Psoas muscle (tissue), 8 donors: ENCODE data around the gene ITPK1. TPM values are rescaled to one million over a fixed set of nuclear protein-coding genes. Genes with fewer than 3 reads are reported as not detected.
"Not testable (repeated sequence)": the region's sequence is repeated elsewhere in the genome, so short reads cannot be mapped to it uniquely, and the experiment has no call there.

Experiments used
- ATAC-seq, 4 donors: fragments of 200-7000 bp; cut with Tn5 transposase; one replicate each; pipeline ENCODE4 v1.9.1; 2020; ENCODE audit warnings: moderate library complexity in 3 of 4, mild to moderate bottlenecking in 2 of 4
- DNase-seq, 2 donors: peaks; one replicate each; pipeline ENCODE4 v3.0.0-alpha.2; 2020
- H3K27ac ChIP-seq: fragments of 200-600 bp; one replicate; pipeline ENCODE4 v1.8.0; 2022
- H3K27me3 ChIP-seq, 3 donors: fragments of 200-600 bp in 1 of 3; one replicate each; pipeline versions ENCODE4 v1.6.1 to v1.8.0; 2013 to 2022; ENCODE audit warnings: low read length in 2 of 3, mild to moderate bottlenecking in 2 of 3, moderate library complexity in 1 of 3; ENCODE audit not compliant: insufficient read depth in 3 of 3
- H3K36me3 ChIP-seq, 2 donors: fragments of 200-600 bp in 1 of 2; one replicate each; pipeline versions ENCODE4 v1.6.1 to v1.8.0; 2013 to 2022; ENCODE audit warnings: low read depth in 1 of 2, mild to moderate bottlenecking in 1 of 2, moderate library complexity in 1 of 2; ENCODE audit not compliant: insufficient read depth in 1 of 2
- H3K4me1 ChIP-seq: fragments of 200-600 bp; one replicate; pipeline ENCODE4 v1.8.0; 2022
- H3K4me3 ChIP-seq: fragments of 200-600 bp; one replicate; pipeline ENCODE4 v1.8.0; 2022; ENCODE audit warnings: mild to moderate bottlenecking
- H3K9me3 ChIP-seq: fragments of 200-600 bp; one replicate; pipeline ENCODE4 v1.8.0; 2022
- CTCF ChIP-seq: fragments of 200-600 bp; IDR thresholded peaks from one replicate; pipeline ENCODE4 v1.8.0; 2022; ENCODE audit warnings: antibody characterized with exemption
- WGBS, 3 donors: extraction: QIAGEN DNeasy Blood & Tissue Kit; methylation state at CpG; one replicate each; pipeline versions ENCODE4 v1.1.6 to v1.1.7; 2013; 5-methylcytosine and 5-hydroxymethylcytosine counted together
- intact Hi-C, 2 donors: fragments of 100-400 bp; cut with DNase I; formaldehyde crosslinking; loops; one replicate each; pipeline versions ENCODE4 v1.11.0 to v1.14.2; 2022
- polyA plus RNA-seq, 3 donors: library from polyadenylated mRNA; stranded (reverse); fragments of 200-250 nt; gene quantifications; one replicate each; pipeline ENCODE4 v1.2.3, GENCODE V29; 2013
- total RNA-seq, 4 donors: library from RNA; stranded (reverse); fragmentation: NEBNext Ultra II Directional in 2 of 4; extraction: Animal tissue kit (Norgen Biotek cat#: 25700) in 2 of 4; gene quantifications; one replicate each; pipeline versions ENCODE4 v1.2.1 to v1.2.4, GENCODE V29; 2021 to 2023
- donor health status: healthy with polysubstance abuse.
- donor health status: DM: no; HTN: no; CAD: no; lungs with moderate emphysema.
- donor health status: Bipolar disorder and iron deficiency.
- donor health status: healthy.
- donor health status: DM: yes; HTN: yes; CAD: no.
- donor health status: DM: no; HTN: no; CAD: no.
- donor health status: DM: no; HTN: no; CAD: no.
- donor health status: DM: yes; HTN: yes; CAD: no.

The ITPK1 gene
- total and polyA plus RNA-seq, 7 donors, result 30.0 to 61.1 (median 42.7) TPM

DNA sequence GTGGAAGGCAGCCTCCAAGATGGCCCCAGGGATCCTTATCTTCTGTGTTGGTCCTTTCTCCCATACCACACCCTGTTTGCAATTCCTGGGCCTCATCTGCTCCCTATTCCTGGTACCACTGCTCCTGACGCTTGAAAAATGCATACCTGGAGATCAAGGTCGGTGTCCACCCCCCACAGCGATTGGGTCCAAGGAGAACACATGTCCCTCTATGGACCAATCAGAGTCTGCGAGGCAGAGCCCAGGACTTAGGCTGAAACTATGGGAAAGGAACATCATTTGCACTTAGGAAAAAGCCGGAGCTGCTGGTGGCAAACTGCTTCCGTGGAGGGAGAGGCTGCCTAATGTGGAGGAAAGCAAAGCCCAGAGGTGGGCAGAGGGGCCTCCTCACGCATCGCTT is 33.3 kb upstream of the ITPK1 start:
- intact Hi-C loops, result no loop called here
- Histone ChIP-seq H3K9me3 (no peaks in the 10 kb centered on the region), H3K4me3 (no peak overlapping the region), H3K36me3 (no peaks in the 10 kb centered on the region), H3K27me3 (peaks cover 0 to 2% (median 0%) of the 10 kb centered on the region in 3 donors), H3K4me1 (no peaks in the 10 kb centered on the region), H3K27ac (no peak overlapping the region)
- 89 to 90% (median 89%) methylated on average over 8 of the region's 8 CpGs for WGBS, 3 donors
- TF ChIP-seq CTCF, result no peak
- ATAC-seq (no peak), DNase-seq (peak in 1 of 2 donors; percentile 8)

GRCh38 chr14:93146119-93146518 is 30.4 kb upstream of the ITPK1 start:
- ATAC-seq, result no peak

GRCh38 chr14:93142854-93143652 is 27.3 kb upstream of the ITPK1 start:
- Histone ChIP-seq H3K9me3 (no peaks in the 10 kb centered on the region), H3K4me3 (no peak overlapping the region), H3K4me1 (no peaks in the 10 kb centered on the region), H3K27ac (no peak overlapping the region), H3K36me3 (no peaks in the 10 kb centered on the region), H3K27me3 (peaks cover 0 to 2% (median 0%) of the 10 kb centered on the region in 3 donors)
- peak in 1 of 2 donors; percentile 12 for DNase-seq
- WGBS, 3 donors, result 71 to 82% (median 78%) methylated on average over 13 of the region's 13 CpGs
- TF ChIP-seq CTCF, result no peak
- ATAC-seq, result no peak
- intact Hi-C loops, result no loop called here

More at GRCh38 chr14:93146119-93146518, 30.4 kb upstream of the ITPK1 start:
- Histone ChIP-seq H3K27me3 (peaks cover 0 to 2% (median 0%) of the 10 kb centered on the region in 3 donors), H3K36me3 (no peaks in the 10 kb centered on the region), H3K4me1 (no peaks in the 10 kb centered on the region), H3K27ac (no peak overlapping the region), H3K4me3 (no peak overlapping the region), H3K9me3 (no peaks in the 10 kb centered on the region)
- 80 to 85% (median 81%) methylated on average over 9 of the region's 9 CpGs for WGBS, 3 donors
- no peak for TF ChIP-seq CTCF
- DNase-seq, result no peak
- intact Hi-C loops, result no loop called here

GRCh38 chr14:93137864-93138263 is 22.1 kb upstream of the ITPK1 start:
- no peak for TF ChIP-seq CTCF
- ATAC-seq, result peak in 3 of 4 donors; percentile 40 to 64 (median 52)
- Histone ChIP-seq H3K27me3 (no peaks in the 10 kb centered on the region), H3K27ac (no peak overlapping the region), H3K4me1 (no peaks in the 10 kb centered on the region), H3K36me3 (no peaks in the 10 kb centered on the region), H3K9me3 (no peaks in the 10 kb centered on the region), H3K4me3 (no peak overlapping the region)
- intact Hi-C loops, result loop anchor here in 1 of 2 donors (2.0 to 5.0 kb wide), 2 partner anchors 21 to 186 kb away; no protein-coding TSS in a partner anchor
- peak; percentile 28 to 65 for DNase-seq
- WGBS, 3 donors, result 27 to 30% (median 29%) methylated on average over 17 of the region's 17 CpGs

DNA sequence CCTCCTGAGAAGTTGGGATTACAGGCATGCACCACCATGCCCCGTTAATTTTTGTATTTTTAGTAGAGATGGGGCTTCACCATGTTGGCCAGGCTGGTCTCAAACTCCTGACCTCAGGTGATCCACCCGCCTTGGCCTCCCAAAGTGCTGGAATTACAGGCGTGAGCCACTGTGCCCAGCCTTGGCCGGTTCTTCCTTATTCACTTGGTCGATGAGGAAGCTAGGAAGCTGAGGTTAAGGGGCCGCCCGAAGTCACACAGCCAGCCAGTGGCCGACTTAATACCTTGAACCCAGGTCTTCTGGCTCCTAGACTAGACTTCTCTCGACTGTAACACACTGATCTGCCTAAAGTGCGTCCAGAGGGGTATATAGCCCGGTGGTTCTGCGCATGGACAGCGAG is 20.8 kb upstream of the ITPK1 start:
- not testable (repeated sequence) for H3K9me3 ChIP-seq

More for the DNA sequence above, 20.8 kb upstream of the ITPK1 start:
- H3K27me3 ChIP-seq, H3K4me1 ChIP-seq, H3K27ac ChIP-seq, H3K36me3 ChIP-seq, H3K4me3 ChIP-seq, ATAC-seq: not testable (repeated sequence)
- WGBS, 3 donors, result 83 to 93% (median 91%) methylated on average over 12 to 13 of the region's 13 CpGs
- DNase-seq, result peak in 1 of 2 donors; percentile 28
- intact Hi-C loops, result loop anchor here in 1 of 2 donors (2.0 to 5.0 kb wide), 2 partner anchors 20 to 184 kb away; no protein-coding TSS in a partner anchor
